ENCODE measurements around the gene ERN2.

The ERN2 gene

DNA sequence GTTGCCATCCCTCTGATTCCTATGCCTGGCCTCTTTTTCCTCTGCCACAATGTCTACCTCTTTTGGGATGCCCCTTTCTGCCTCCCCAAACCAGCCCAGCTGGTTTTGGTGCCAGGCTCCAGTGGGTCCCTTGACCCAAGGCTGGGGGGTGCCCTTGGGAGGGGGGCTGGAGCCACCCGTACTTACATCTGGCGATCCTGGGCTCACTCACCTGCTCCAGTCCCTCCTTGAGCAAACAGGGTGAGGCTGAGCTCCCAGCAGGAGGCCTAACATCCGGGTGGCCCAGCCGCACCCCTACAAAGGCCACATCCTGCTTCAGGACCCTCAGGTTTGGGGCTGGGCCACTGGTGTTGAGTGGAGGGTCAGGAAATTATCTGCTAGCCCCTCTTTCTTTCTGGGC, 1.2 kb downstream of the ERN2 start:
- H3K36me3 ChIP-seq (ENCODE audit: control insufficient read depth, insufficient read depth, low read length, severe bottlenecking), result no peaks in the 10 kb centered on the region
- H3K9ac ChIP-seq (ENCODE audit: low read length), result no peak overlapping the region
- no peak overlapping the region for H3K4me3 ChIP-seq (ENCODE audit: low read length)
- H3K9me3 ChIP-seq (ENCODE audit: control insufficient read depth, low read length), result peaks cover 22% of the 10 kb centered on the region
- H3K4me1 ChIP-seq (ENCODE audit: control insufficient read depth, insufficient read depth, low read length), result no peaks in the 10 kb centered on the region
- H3K27me3 ChIP-seq (replicated peaks; ENCODE audit: control insufficient read depth, insufficient read depth, low read length), result peaks cover 50% of the 10 kb centered on the region
- DNase-seq (ENCODE audit: low read depth), result no peak

- no peak for DNase-seq (ENCODE audit: low read depth)
- no peak overlapping the region for H3K9ac ChIP-seq (ENCODE audit: low read length)
- no peak overlapping the region for H3K4me3 ChIP-seq (ENCODE audit: low read length)
- no peaks in the 10 kb centered on the region for H3K36me3 ChIP-seq (ENCODE audit: control insufficient read depth, insufficient read depth, low read length, severe bottlenecking)
- H3K27me3 ChIP-seq (replicated peaks; ENCODE audit: control insufficient read depth, insufficient read depth, low read length), result peaks cover 50% of the 10 kb centered on the region
- H3K9me3 ChIP-seq (ENCODE audit: control insufficient read depth, low read length), result peaks cover 22% of the 10 kb centered on the region
- no peaks in the 10 kb centered on the region for H3K4me1 ChIP-seq (ENCODE audit: control insufficient read depth, insufficient read depth, low read length)
These were observed 2.5 kb downstream of the ERN2 start for GRCh38 chr16:23710504-23710903.

GRCh38 chr16:23710008-23710407, 3.0 kb downstream of the ERN2 start:
- H3K9ac ChIP-seq (ENCODE audit: low read length), result no peak overlapping the region
- no peaks in the 10 kb centered on the region for H3K4me1 ChIP-seq (ENCODE audit: control insufficient read depth, insufficient read depth, low read length)
- H3K36me3 ChIP-seq (ENCODE audit: control insufficient read depth, insufficient read depth, low read length, severe bottlenecking), result no peaks in the 10 kb centered on the region
- H3K4me3 ChIP-seq (ENCODE audit: low read length), result no peak overlapping the region
- H3K9me3 ChIP-seq (ENCODE audit: control insufficient read depth, low read length), result peaks cover 22% of the 10 kb centered on the region
- peaks cover 49% of the 10 kb centered on the region for H3K27me3 ChIP-seq (replicated peaks; ENCODE audit: control insufficient read depth, insufficient read depth, low read length)
- no peak for DNase-seq (ENCODE audit: low read depth)

- peaks cover 45% of the 10 kb centered on the region for H3K27me3 ChIP-seq (replicated peaks; ENCODE audit: control insufficient read depth, insufficient read depth, low read length)
- no peak for DNase-seq (ENCODE audit: low read depth)
- no peaks in the 10 kb centered on the region for H3K36me3 ChIP-seq (ENCODE audit: control insufficient read depth, insufficient read depth, low read length, severe bottlenecking)
These were observed 3.5 kb downstream of the ERN2 start for GRCh38 chr16:23709536-23709935.

DNA sequence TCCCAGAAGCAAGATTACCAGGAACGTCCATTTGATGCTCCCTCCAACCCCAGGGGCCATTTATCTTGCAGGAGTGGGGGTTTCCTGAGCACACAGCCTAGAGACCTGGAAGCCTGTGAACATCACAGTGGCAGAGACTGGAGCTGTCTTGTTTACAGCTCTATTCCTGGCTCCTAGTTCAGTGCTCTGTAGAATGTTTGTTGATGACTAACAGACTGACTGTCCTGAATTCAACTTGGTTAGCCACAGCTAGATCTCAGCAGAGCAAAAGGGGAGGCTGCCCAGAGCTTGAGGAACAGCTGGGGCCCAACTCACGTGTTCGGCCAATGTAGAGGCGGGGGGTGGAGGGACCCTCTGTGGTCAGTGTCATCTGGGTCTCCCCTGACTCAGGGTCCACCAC, 6.6 kb downstream of the ERN2 start:
- H3K9me3 ChIP-seq (ENCODE audit: control insufficient read depth, low read length), result peaks cover 32% of the 10 kb centered on the region
- H3K4me3 ChIP-seq (ENCODE audit: low read length), result no peak overlapping the region
- peaks cover 36% of the 10 kb centered on the region for H3K27me3 ChIP-seq (replicated peaks; ENCODE audit: control insufficient read depth, insufficient read depth, low read length)
- H3K4me1 ChIP-seq (ENCODE audit: control insufficient read depth, insufficient read depth, low read length), result no peaks in the 10 kb centered on the region
- H3K9ac ChIP-seq (ENCODE audit: low read length), result no peak overlapping the region
- H3K36me3 ChIP-seq (ENCODE audit: control insufficient read depth, insufficient read depth, low read length, severe bottlenecking), result no peaks in the 10 kb centered on the region
- DNase-seq (ENCODE audit: low read depth), result no peak

More at GRCh38 chr16:23709536-23709935, 3.5 kb downstream of the ERN2 start:
- Histone ChIP-seq H3K4me3 (ENCODE audit: low read length) (no peak overlapping the region), H3K4me1 (ENCODE audit: control insufficient read depth, insufficient read depth, low read length) (no peaks in the 10 kb centered on the region), H3K9ac (ENCODE audit: low read length) (no peak overlapping the region), H3K9me3 (ENCODE audit: control insufficient read depth, low read length) (peaks cover 22% of the 10 kb centered on the region)

DNA sequence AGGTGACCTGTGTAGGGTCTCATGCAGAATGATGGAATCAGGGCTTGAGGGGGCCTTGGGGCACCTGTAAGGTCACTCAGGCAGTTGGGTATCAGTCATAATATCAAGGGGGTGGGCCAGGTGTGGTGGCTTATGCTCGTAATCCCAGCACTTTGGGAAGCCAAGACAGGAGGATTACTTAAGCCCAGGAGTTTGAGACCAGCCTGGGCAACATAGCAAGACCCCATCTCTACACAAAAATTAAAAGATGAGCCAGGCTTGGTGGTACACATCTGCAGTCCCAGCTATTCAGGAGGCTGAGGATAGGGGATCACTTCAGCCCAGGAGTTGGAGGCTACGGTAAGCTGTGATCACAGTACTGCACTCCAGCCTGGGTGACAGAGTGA, 7.5 kb downstream of the ERN2 start:
- H3K27me3 ChIP-seq (replicated peaks; ENCODE audit: control insufficient read depth, insufficient read depth, low read length), result peaks cover 34% of the 10 kb centered on the region
- no peaks in the 10 kb centered on the region for H3K36me3 ChIP-seq (ENCODE audit: control insufficient read depth, insufficient read depth, low read length, severe bottlenecking)
- no peak overlapping the region for H3K9ac ChIP-seq (ENCODE audit: low read length)
- H3K4me1 ChIP-seq (ENCODE audit: control insufficient read depth, insufficient read depth, low read length), result no peaks in the 10 kb centered on the region
- H3K9me3 ChIP-seq (ENCODE audit: control insufficient read depth, low read length), result peaks cover 30% of the 10 kb centered on the region
- DNase-seq (ENCODE audit: low read depth), result no peak
- H3K4me3 ChIP-seq (ENCODE audit: low read length), result no peak overlapping the region

DNA sequence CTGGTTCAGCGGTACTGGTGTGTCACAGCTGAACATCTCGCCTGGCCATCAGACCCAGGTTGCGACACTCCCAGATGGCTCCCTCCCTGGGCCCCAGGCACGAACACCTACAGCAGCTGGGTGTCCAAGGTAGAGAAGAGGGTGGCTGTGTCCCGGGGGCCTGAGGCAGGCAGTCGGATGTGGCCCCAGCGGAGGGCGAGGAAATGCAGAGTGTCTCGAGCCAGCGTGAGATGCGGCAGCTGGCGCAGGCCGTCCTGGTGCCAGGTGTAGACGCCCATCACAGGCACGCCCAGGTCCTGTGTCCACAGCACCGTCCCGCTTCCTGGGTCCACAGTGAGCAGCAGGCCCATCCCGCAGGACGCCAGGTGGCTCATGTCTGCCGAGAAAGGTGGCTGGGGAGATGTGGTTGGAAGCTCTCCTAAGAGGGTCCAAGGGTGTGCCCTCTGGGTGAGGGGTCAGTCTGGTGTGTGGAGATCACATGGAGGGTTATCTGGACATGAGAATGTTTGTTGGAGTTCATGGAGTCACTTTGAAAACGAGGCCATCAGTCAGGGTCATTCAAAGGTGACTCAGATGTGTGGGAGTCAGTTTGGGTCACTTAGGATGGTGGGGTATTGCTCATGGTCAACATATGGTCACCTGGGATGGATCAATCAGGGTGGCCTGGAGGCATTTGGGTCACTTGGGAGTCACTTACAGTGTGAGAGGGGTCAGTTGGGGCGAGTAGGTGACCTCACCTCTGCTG, 8.1 kb downstream of the ERN2 start:
- H3K9ac ChIP-seq (ENCODE audit: low read length), result no peak overlapping the region
- peaks cover 25% of the 10 kb centered on the region for H3K9me3 ChIP-seq (ENCODE audit: control insufficient read depth, low read length)
- no peak overlapping the region for H3K4me3 ChIP-seq (ENCODE audit: low read length)
- no peak for DNase-seq (ENCODE audit: low read depth)
- H3K27me3 ChIP-seq (replicated peaks; ENCODE audit: control insufficient read depth, insufficient read depth, low read length), result peaks cover 31% of the 10 kb centered on the region
- no peaks in the 10 kb centered on the region for H3K4me1 ChIP-seq (ENCODE audit: control insufficient read depth, insufficient read depth, low read length)
- no peaks in the 10 kb centered on the region for H3K36me3 ChIP-seq (ENCODE audit: control insufficient read depth, insufficient read depth, low read length, severe bottlenecking)

DNA sequence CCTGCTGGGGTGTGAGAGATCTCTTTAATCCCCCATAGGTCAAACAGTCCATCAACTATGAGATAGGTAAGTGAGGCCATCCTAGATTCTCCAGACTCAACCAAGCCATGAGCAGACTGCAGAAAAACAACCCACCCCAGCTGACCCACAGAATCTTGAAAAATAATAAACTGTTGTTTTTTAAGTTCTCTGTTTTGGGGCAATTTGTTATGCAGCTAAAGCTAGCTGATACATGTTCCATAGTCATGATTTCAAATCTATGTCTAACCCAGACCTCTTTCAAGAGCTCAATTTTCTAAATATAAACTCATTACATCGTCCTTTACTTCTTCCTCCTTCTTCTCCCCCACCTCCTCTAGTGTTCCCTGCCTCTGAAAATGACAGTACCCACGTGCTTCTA, 10.1 kb downstream of the ERN2 start:
- peaks cover 10% of the 10 kb centered on the region for H3K9me3 ChIP-seq (ENCODE audit: control insufficient read depth, low read length)
- peaks cover 23% of the 10 kb centered on the region for H3K27me3 ChIP-seq (replicated peaks; ENCODE audit: control insufficient read depth, insufficient read depth, low read length)
- no peak overlapping the region for H3K9ac ChIP-seq (ENCODE audit: low read length)
- DNase-seq (ENCODE audit: low read depth), result no peak
- H3K36me3 ChIP-seq (ENCODE audit: control insufficient read depth, insufficient read depth, low read length, severe bottlenecking), result no peaks in the 10 kb centered on the region
- H3K4me3 ChIP-seq (ENCODE audit: low read length), result no peak overlapping the region
- H3K4me1 ChIP-seq (ENCODE audit: control insufficient read depth, insufficient read depth, low read length), result no peaks in the 10 kb centered on the region

GRCh38 chr16:23701045-23701444, 12.0 kb downstream of the ERN2 start:
- H3K36me3 ChIP-seq (ENCODE audit: control insufficient read depth, insufficient read depth, low read length, severe bottlenecking), result no peaks in the 10 kb centered on the region
- peaks cover 16% of the 10 kb centered on the region for H3K27me3 ChIP-seq (replicated peaks; ENCODE audit: control insufficient read depth, insufficient read depth, low read length)
- H3K4me1 ChIP-seq (ENCODE audit: control insufficient read depth, insufficient read depth, low read length), result no peaks in the 10 kb centered on the region
- no peak overlapping the region for H3K9ac ChIP-seq (ENCODE audit: low read length)
- no peak overlapping the region for H3K4me3 ChIP-seq (ENCODE audit: low read length)
- DNase-seq (ENCODE audit: low read depth), result no peak
- H3K9me3 ChIP-seq (ENCODE audit: control insufficient read depth, low read length), result peaks cover 10% of the 10 kb centered on the region

GRCh38 chr16:23700509-23700908, 12.5 kb downstream of the ERN2 start:
- Histone ChIP-seq H3K9ac (ENCODE audit: low read length) (no peak overlapping the region), H3K4me3 (ENCODE audit: low read length) (no peak overlapping the region), H3K4me1 (ENCODE audit: control insufficient read depth, insufficient read depth, low read length) (no peaks in the 10 kb centered on the region), H3K36me3 (ENCODE audit: control insufficient read depth, insufficient read depth, low read length, severe bottlenecking) (no peaks in the 10 kb centered on the region), H3K27me3 (replicated peaks; ENCODE audit: control insufficient read depth, insufficient read depth, low read length) (peaks cover 16% of the 10 kb centered on the region), H3K9me3 (ENCODE audit: control insufficient read depth, low read length) (peaks cover 10% of the 10 kb centered on the region)
- no peak for DNase-seq (ENCODE audit: low read depth)

DNA sequence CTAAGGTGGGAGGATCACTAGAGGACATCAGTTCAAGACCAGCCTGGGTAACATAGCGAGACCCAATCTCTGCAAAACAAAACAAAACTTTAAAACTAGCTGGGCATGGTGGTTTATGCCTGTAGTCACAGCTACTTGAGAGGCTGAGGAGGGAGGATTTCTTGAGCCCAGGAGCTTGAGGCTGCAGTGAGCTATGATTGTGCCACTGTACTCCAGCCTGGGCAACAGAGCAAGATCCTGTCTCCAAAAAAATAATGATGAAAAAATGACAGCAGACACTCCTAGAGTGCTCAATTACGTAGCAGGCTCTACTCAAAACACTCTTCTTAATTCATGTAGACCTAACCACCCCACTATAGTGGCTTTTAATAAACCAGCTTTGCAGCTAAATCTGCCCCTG, 12.9 kb downstream of the ERN2 start:
- peaks cover 16% of the 10 kb centered on the region for H3K27me3 ChIP-seq (replicated peaks; ENCODE audit: control insufficient read depth, insufficient read depth, low read length)
- H3K36me3 ChIP-seq (ENCODE audit: control insufficient read depth, insufficient read depth, low read length, severe bottlenecking), result no peaks in the 10 kb centered on the region
- no peak for DNase-seq (ENCODE audit: low read depth)
- H3K9ac ChIP-seq (ENCODE audit: low read length), result no peak overlapping the region
- H3K4me1 ChIP-seq (ENCODE audit: control insufficient read depth, insufficient read depth, low read length), result no peaks in the 10 kb centered on the region
- peaks cover 10% of the 10 kb centered on the region for H3K9me3 ChIP-seq (ENCODE audit: control insufficient read depth, low read length)
- no peak overlapping the region for H3K4me3 ChIP-seq (ENCODE audit: low read length)

GRCh38 chr16:23699100-23699499, 13.9 kb downstream of the ERN2 start:
- DNase-seq (ENCODE audit: low read depth), result no peak
- Histone ChIP-seq H3K9ac (ENCODE audit: low read length) (no peak overlapping the region), H3K27me3 (replicated peaks; ENCODE audit: control insufficient read depth, insufficient read depth, low read length) (peaks cover 16% of the 10 kb centered on the region), H3K36me3 (ENCODE audit: control insufficient read depth, insufficient read depth, low read length, severe bottlenecking) (no peaks in the 10 kb centered on the region), H3K9me3 (ENCODE audit: control insufficient read depth, low read length) (peaks cover 10% of the 10 kb centered on the region), H3K4me3 (ENCODE audit: low read length) (no peak overlapping the region), H3K4me1 (ENCODE audit: control insufficient read depth, insufficient read depth, low read length) (peaks cover 9% of the 10 kb centered on the region)

All from adipocyte (in vitro differentiated cells).